Measurements from ENCODE around the gene LBR.

GRCh38 chr1:225453797-225454648, 26.2 kb upstream of the LBR start:
- TF ChIP-seq CTCF (IDR thresholded peaks at IDR 0.05) = no peak
- TF ChIP-seq POLR2A (IDR thresholded peaks at IDR 0.05) = no peak

Data from adrenal gland (tissue), 5 donors.